Endodermal cell (in vitro differentiated cells): ENCODE results near the gene C17orf114.

Experiments used
- DNase-seq: peaks from one replicate; pipeline ENCODE4 v3.0.0-alpha.2; 2017
- H3K27ac ChIP-seq: 2 replicates; pipeline ENCODE4 v1.5.1; 2013; ENCODE audit warnings: mild to moderate bottlenecking, low read depth, low read length, moderate library complexity
- H3K27me3 ChIP-seq: 2 replicates; pipeline ENCODE4 v1.6.1; 2013; ENCODE audit warnings: mild to moderate bottlenecking, low read length, moderate library complexity; ENCODE audit not compliant: insufficient read depth, control insufficient read depth, poor library complexity, severe bottlenecking
- H3K36me3 ChIP-seq: 2 replicates; pipeline ENCODE4 v1.7.0; 2013; ENCODE audit warnings: mild to moderate bottlenecking, low read length, moderate library complexity; ENCODE audit not compliant: control insufficient read depth, insufficient read depth
- H3K4me1 ChIP-seq: one replicate; pipeline ENCODE4 v1.7.0; 2013; ENCODE audit warnings: low read length; ENCODE audit not compliant: control insufficient read depth, insufficient read depth
- H3K4me3 ChIP-seq: 2 replicates; pipeline ENCODE4 v1.5.1; 2013; ENCODE audit warnings: mild to moderate bottlenecking, low read length, moderate library complexity
- H3K9ac ChIP-seq: 2 replicates; pipeline ENCODE4 v1.6.1; 2013; ENCODE audit warnings: mild to moderate bottlenecking, low read length, moderate library complexity; ENCODE audit not compliant: poor library complexity, severe bottlenecking; ENCODE audit errors: extremely low read depth
- H3K9me3 ChIP-seq: 2 replicates; pipeline ENCODE4 v1.6.1; 2013; ENCODE audit warnings: mild to moderate bottlenecking, low read length, moderate library complexity; ENCODE audit not compliant: control insufficient read depth
- H3K27ac Mint-ChIP-seq: 2 replicates; pipeline ENCODE4 v1.8.0; 2020; ENCODE audit warnings: mixed read lengths
- H3K27me3 Mint-ChIP-seq: 2 replicates; pipeline ENCODE4 v1.8.0; 2021; ENCODE audit warnings: mild to moderate bottlenecking, mixed read lengths; ENCODE audit not compliant: insufficient read depth
- H3K36me3 Mint-ChIP-seq: 2 replicates; pipeline ENCODE4 v1.8.0; 2020; ENCODE audit warnings: low read depth, mixed read lengths
- H3K4me1 Mint-ChIP-seq: 2 replicates; pipeline ENCODE4 v1.8.0; 2020; ENCODE audit warnings: mixed read lengths
- H3K4me3 Mint-ChIP-seq: 2 replicates; pipeline ENCODE4 v1.8.0; 2020; ENCODE audit warnings: mild to moderate bottlenecking, moderate library complexity, mixed read lengths
- H3K9me3 Mint-ChIP-seq: 2 replicates; pipeline ENCODE4 v1.8.0; 2020; ENCODE audit warnings: mild to moderate bottlenecking, mixed read lengths
- WGBS, 2 experiments: methylation state at CpG; one replicate each; pipeline versions ENCODE4 v1.1.5 to v1.1.7; 2013; ENCODE audit warnings: missing lambda C conversion rate in 2 of 2, mixed read lengths in 1 of 2; ENCODE audit not compliant: insufficient coverage in 1 of 2, insufficient read length in 1 of 2; 5-methylcytosine and 5-hydroxymethylcytosine counted together
- TF ChIP-seq, protein P1 (sequence below): fragments of 200-600 bp; sonication (generic); conservative IDR thresholded peaks from 2 replicates; pipeline ENCODE4 v1.5.0; 2021; ENCODE audit warnings: antibody characterized with exemption, mild to moderate bottlenecking

Gene C17orf114

DNA sequence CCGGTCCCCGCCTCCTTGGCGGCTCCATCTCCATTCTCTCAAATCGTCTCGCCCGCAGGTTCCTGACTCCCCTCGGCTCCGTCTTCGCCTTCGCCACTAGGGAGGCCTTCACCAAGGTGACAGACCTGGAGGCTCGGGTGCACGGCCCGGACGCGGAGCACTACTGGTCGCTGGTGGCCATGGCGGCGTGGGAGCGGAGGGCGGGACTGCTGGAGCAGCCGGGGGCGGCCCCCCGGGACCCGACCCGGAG, 12.5 kb downstream of the C17orf114 start:
- TF ChIP-seq, protein P1, sequence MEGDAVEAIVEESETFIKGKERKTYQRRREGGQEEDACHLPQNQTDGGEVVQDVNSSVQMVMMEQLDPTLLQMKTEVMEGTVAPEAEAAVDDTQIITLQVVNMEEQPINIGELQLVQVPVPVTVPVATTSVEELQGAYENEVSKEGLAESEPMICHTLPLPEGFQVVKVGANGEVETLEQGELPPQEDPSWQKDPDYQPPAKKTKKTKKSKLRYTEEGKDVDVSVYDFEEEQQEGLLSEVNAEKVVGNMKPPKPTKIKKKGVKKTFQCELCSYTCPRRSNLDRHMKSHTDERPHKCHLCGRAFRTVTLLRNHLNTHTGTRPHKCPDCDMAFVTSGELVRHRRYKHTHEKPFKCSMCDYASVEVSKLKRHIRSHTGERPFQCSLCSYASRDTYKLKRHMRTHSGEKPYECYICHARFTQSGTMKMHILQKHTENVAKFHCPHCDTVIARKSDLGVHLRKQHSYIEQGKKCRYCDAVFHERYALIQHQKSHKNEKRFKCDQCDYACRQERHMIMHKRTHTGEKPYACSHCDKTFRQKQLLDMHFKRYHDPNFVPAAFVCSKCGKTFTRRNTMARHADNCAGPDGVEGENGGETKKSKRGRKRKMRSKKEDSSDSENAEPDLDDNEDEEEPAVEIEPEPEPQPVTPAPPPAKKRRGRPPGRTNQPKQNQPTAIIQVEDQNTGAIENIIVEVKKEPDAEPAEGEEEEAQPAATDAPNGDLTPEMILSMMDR, result no peak
- DNase-seq, result no peak
- H3K4me3 ChIP-seq, result peak overlapping the region; percentile 91
- no peaks in the 10 kb centered on the region for H3K36me3 ChIP-seq
- no peaks in the 10 kb centered on the region for H3K9me3 ChIP-seq
- Mint-ChIP-seq H3K4me1 (peaks cover 6% of the 10 kb centered on the region), H3K4me3 (peak overlapping the region; percentile 67), H3K27me3 (peaks cover 70% of the 10 kb centered on the region), H3K9me3 (no peaks in the 10 kb centered on the region), H3K36me3 (no peaks in the 10 kb centered on the region), H3K27ac (no peak overlapping the region)
- H3K4me1 ChIP-seq, result no peaks in the 10 kb centered on the region
- H3K9ac ChIP-seq, result peak overlapping the region; percentile 67
- H3K27me3 ChIP-seq, result peaks cover 70% of the 10 kb centered on the region
- 0 to 1% methylated on average over 18 to 25 of the region's 25 CpGs for WGBS, 2 experiments
- H3K27ac ChIP-seq, result no peak overlapping the region

DNA sequence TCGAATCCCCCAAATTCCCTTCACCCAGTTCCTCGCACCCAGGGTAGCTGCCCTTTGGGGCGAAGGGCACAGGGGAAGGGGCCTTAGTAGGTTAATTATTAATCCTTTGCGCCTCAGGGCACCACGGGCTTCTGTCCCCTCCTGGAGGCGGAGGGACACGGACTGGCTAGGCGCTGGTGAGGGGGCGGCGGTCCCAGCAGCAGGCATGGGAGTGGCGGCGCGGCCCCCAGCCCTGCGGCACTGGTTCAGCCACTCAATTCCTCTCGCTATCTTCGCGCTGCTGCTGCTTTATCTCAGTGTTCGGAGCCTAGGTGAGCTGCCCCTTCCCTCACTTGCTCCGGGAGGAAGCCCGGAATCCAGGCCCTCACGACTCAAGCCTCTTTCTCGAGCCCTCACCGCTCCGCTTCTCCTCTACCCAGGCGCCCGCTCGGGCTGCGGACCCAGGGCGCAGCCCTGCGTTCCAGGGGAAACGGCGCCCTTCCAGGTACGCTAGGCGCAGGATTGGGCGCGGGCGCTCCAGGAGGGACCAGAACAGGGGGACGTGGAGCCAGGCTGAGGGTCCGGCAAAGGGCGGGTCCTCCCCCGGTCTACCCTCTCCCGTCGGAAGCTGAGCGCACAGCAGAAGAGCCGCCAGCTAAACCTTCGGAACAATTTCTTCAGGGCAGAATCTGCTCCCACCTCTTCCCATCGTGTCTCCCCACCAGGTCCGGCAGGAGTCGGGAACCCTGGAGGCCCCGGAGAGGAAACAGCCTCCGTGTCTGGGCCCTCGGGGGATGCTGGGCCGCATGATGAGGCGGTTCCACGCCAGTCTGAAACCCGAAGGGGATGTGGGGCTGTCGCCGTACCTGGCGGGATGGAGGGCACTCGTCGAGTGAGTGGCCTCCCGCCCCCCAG, 13.1 kb downstream of the C17orf114 start, which contains the start of gene GLTPD2:
GLTPD2 (plus strand) TSS at position 158 of the 894 bp plus-strand sequence; CDS start at position 206, 48 bp downstream.
- Histone ChIP-seq H3K4me3 (peak within 1 kb of the TSS; percentile 91), H3K27ac (no peak within 1 kb of the TSS), H3K36me3 (no peaks in the 10 kb centered on the region), H3K27me3 (peaks cover 76% of the 10 kb centered on the region), H3K4me1 (no peaks in the 10 kb centered on the region), H3K9me3 (no peaks in the 10 kb centered on the region), H3K9ac (peak within 1 kb of the TSS; percentile 67)
- no peaks in the 10 kb centered on the region for H3K9me3 Mint-ChIP-seq
- peaks cover 6% of the 10 kb centered on the region for H3K4me1 Mint-ChIP-seq
- TF ChIP-seq, protein P1, result no peak
- peak; percentile 83 for DNase-seq
- H3K27ac Mint-ChIP-seq, result no peak within 1 kb of the TSS
- no peaks in the 10 kb centered on the region for H3K36me3 Mint-ChIP-seq
- WGBS, 2 experiments, result 5 to 6% methylated on average over 25 to 62 of the region's 62 CpGs
- peak within 1 kb of the TSS; percentile 67 for H3K4me3 Mint-ChIP-seq
- peaks cover 75% of the 10 kb centered on the region for H3K27me3 Mint-ChIP-seq

DNA sequence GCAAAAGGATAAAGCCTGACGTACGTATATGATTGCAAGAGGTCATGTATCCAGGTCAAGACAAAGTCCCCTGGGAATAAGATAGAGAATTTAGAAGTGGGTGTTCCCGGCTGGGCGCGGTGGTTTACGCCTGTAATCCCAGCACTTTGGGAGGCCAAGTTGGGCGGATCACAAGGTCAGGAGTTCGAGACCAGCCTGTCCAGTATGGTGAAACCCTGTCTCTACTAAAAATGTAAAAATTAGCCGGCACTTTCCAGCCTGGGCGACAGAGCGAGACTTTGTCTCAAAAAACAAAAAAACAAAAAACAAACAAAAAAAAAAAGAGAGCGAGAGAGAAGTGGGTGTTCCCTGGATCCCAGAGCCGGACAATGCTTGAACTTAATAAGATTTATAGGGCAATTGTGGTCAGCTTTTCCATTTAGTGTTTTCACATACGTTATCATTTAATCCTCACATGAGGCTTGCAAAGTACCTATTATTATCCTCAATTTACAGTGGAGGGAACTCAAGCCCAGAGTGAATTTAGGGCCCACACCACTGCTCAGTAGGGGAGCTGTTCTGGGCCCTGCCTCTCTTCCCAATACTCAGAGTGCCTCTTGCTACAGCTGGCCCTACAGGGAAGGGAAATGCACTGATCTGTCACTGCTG, 13.8 kb downstream of the C17orf114 start:
- TF ChIP-seq, protein P1, result no peak
- no peak overlapping the region for H3K27ac ChIP-seq
- no peak for DNase-seq
- no peaks in the 10 kb centered on the region for H3K9me3 ChIP-seq
- no peaks in the 10 kb centered on the region for H3K36me3 Mint-ChIP-seq
- H3K27me3 Mint-ChIP-seq, result peaks cover 77% of the 10 kb centered on the region
- WGBS, 2 experiments, result 89 to 90% methylated on average over 13 to 14 of the region's 14 CpGs
- H3K27me3 ChIP-seq, result peaks cover 82% of the 10 kb centered on the region
- peak overlapping the region; percentile 67 for H3K9ac ChIP-seq
- peaks cover 6% of the 10 kb centered on the region for H3K4me1 Mint-ChIP-seq
- H3K4me3 ChIP-seq, result peak overlapping the region; percentile 91
- no peaks in the 10 kb centered on the region for H3K4me1 ChIP-seq
- H3K4me3 Mint-ChIP-seq, result peak overlapping the region; percentile 67
- no peaks in the 10 kb centered on the region for H3K36me3 ChIP-seq
- no peak overlapping the region for H3K27ac Mint-ChIP-seq
- no peaks in the 10 kb centered on the region for H3K9me3 Mint-ChIP-seq
